ENCODE data around the gene IL1RAP.
"Not testable (repeated sequence)": the region's sequence is repeated elsewhere in the genome, so short reads cannot be mapped to it uniquely, and the experiment has no call there.

IL1RAP gene

GRCh38 chr3:190513409-190514370 is at the start of gene IL1RAP:
IL1RAP (plus strand) TSS chr3:190514085; CDS start chr3:190564290, 50,205 bp downstream.
- DNase-seq (ENCODE audit: low read depth in 2 of 2), result peak; percentile 59 to 68

GRCh38 chr3:190467922-190468321 is 46.0 kb upstream of the IL1RAP start:
- DNase-seq (ENCODE audit: low read depth in 2 of 2), result no peak

GRCh38 chr3:190473261-190473660 is 40.6 kb upstream of the IL1RAP start:
- DNase-seq (ENCODE audit: low read depth in 2 of 2), result not testable (repeated sequence)

GRCh38 chr3:190481779-190482178 is 32.1 kb upstream of the IL1RAP start:
- no peak for DNase-seq (ENCODE audit: low read depth in 2 of 2)

- DNase-seq (ENCODE audit: low read depth in 2 of 2), result no peak
Observed at GRCh38 chr3:190485830-190486532, 27.9 kb upstream of the IL1RAP start.

GRCh38 chr3:190486533-190486864 is 27.4 kb upstream of the IL1RAP start:
- DNase-seq (ENCODE audit: low read depth in 2 of 2), result no peak

- DNase-seq (ENCODE audit: low read depth in 2 of 2), result no peak
Observed at GRCh38 chr3:190486908-190487607, 26.8 kb upstream of the IL1RAP start.

- DNase-seq (ENCODE audit: low read depth in 2 of 2), result no peak
Observed at GRCh38 chr3:190491533-190492054, 22.3 kb upstream of the IL1RAP start.

GRCh38 chr3:190492129-190492528 is 21.8 kb upstream of the IL1RAP start:
- no peak for DNase-seq (ENCODE audit: low read depth in 2 of 2)

GRCh38 chr3:190492966-190493365 is 20.9 kb upstream of the IL1RAP start:
- DNase-seq (ENCODE audit: low read depth in 2 of 2), result no peak

GRCh38 chr3:190494907-190495306 is 19.0 kb upstream of the IL1RAP start:
- DNase-seq (ENCODE audit: low read depth in 2 of 2), result no peak

GRCh38 chr3:190495354-190495753 is 18.5 kb upstream of the IL1RAP start:
- DNase-seq (ENCODE audit: low read depth in 2 of 2), result no peak

GRCh38 chr3:190495796-190496195 is 18.1 kb upstream of the IL1RAP start:
- DNase-seq (ENCODE audit: low read depth in 2 of 2), result no peak

- DNase-seq (ENCODE audit: low read depth in 2 of 2), result no peak
Observed at GRCh38 chr3:190496859-190497258, 17.0 kb upstream of the IL1RAP start.

GRCh38 chr3:190497811-190498210 is 16.1 kb upstream of the IL1RAP start:
- DNase-seq (ENCODE audit: low read depth in 2 of 2), result no peak

GRCh38 chr3:190498293-190498692 is 15.6 kb upstream of the IL1RAP start:
- DNase-seq (ENCODE audit: low read depth in 2 of 2), result no peak

- no peak for DNase-seq (ENCODE audit: low read depth in 2 of 2)
Observed at GRCh38 chr3:190499122-190499521, 14.8 kb upstream of the IL1RAP start.

- no peak for DNase-seq (ENCODE audit: low read depth in 2 of 2)
Observed at GRCh38 chr3:190502946-190503345, 10.9 kb upstream of the IL1RAP start.

GRCh38 chr3:190504354-190505125 is 9.3 kb upstream of the IL1RAP start:
- DNase-seq (ENCODE audit: low read depth in 2 of 2), result no peak

- no peak for DNase-seq (ENCODE audit: low read depth in 2 of 2)
Observed at GRCh38 chr3:190505381-190506003, 8.4 kb upstream of the IL1RAP start.

GRCh38 chr3:190506271-190506670 is 7.6 kb upstream of the IL1RAP start:
- no peak for DNase-seq (ENCODE audit: low read depth in 2 of 2)

Data from stimulated activated CD4-positive, alpha-beta T cell treated with anti-CD3 and anti-CD28 coated beads, Interleukin-1b, Interleukin-23, amount 100 ng/mL, for 1 hour (primary cell).